ENCODE data around the gene SPATA3. TPM values are rescaled to one million over a fixed set of nuclear protein-coding genes. Genes with fewer than 3 reads are reported as not detected.
A peak's percentile ranks its signal among the peaks of the same experiment; 100 is the strongest.

SPATA3 gene
- total RNA-seq, 4 donors from 2014 or later: not detected

GRCh38 chr2:230957756-230958391 lies 38.0 kb upstream of the SPATA3 start:
- no peak for DNase-seq
- in situ Hi-C loops (cut with MboI; ENCODE audit: low pct_ligation_motif_present in 1 of 4, low pct_unique_long_range_greater_than_20kb in 1 of 4, low sequenced_read_pairs in 3 of 4): no loop called here
- intact Hi-C loops (cut with DNase I; ENCODE audit: low total_unique reads): no loop called here

GRCh38 chr2:230958820-230959756 lies 36.8 kb upstream of the SPATA3 start:
- in situ Hi-C loops (cut with MboI; ENCODE audit: low pct_ligation_motif_present in 1 of 4, low pct_unique_long_range_greater_than_20kb in 1 of 4, low sequenced_read_pairs in 3 of 4): no loop called here

More at GRCh38 chr2:230957756-230958391, 38.0 kb upstream of the SPATA3 start:
- TF ChIP-seq EP300 (IDR thresholded peaks at IDR 0.05; ENCODE audit: low read depth) (no peak), CTCF (IDR thresholded peaks at IDR 0.05) (no peak), POLR2A (IDR thresholded peaks at IDR 0.05) (no peak), POLR2AphosphoS5 (IDR thresholded peaks at IDR 0.05) (no peak)
- H3K4me3 ChIP-seq: peak overlapping the region in 3 of 4 donors; percentile 22 to 50 (median 24)
- no peaks in the 10 kb centered on the region for H3K9me3 ChIP-seq
- H3K4me1 ChIP-seq: peaks cover 6 to 25% (median 12%) of the 10 kb centered on the region in 4 donors
- H3K36me3 ChIP-seq: no peaks in the 10 kb centered on the region
- H3K27me3 ChIP-seq: peaks cover 39% of the 10 kb centered on the region
- H3K27ac ChIP-seq: no peak overlapping the region

DNA sequence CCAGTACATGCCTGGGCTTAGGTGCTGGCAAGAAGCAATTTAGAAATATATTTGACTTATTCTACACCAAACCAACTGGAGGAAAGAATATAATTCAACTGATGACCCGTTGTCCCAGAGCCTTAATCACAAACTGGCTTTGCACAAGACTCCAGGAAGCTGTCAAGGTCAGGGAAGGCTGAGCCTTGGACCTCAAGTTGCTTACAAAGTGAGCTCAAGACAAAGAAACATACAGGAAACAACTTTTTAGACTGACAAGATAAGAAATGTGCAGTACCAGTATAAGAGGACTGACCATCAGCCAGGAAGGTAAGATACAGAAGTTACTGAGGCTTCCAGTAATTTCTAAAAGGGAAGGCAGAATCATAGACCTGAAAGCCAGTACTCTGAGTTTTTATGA lies 35.9 kb upstream of the SPATA3 start:
- Histone ChIP-seq H3K27ac (no peak overlapping the region), H3K4me1 (peaks cover 6 to 25% (median 12%) of the 10 kb centered on the region in 4 donors), H3K4me3 (no peak overlapping the region), H3K27me3 (peaks cover 39% of the 10 kb centered on the region), H3K36me3 (no peaks in the 10 kb centered on the region), H3K9me3 (no peaks in the 10 kb centered on the region)
- WGBS, 2 donors (ENCODE audit: low coverage in 1 of 2): 57 to 60% methylated on average over 1 of the region's 1 CpG
- in situ Hi-C loops (cut with MboI; ENCODE audit: low pct_ligation_motif_present in 1 of 4, low pct_unique_long_range_greater_than_20kb in 1 of 4, low sequenced_read_pairs in 3 of 4): no loop called here
- intact Hi-C loops (cut with DNase I; ENCODE audit: low total_unique reads): no loop called here
- DNase-seq: no peak
- TF ChIP-seq CTCF (IDR thresholded peaks at IDR 0.05) (no peak), POLR2A (IDR thresholded peaks at IDR 0.05) (no peak), EP300 (IDR thresholded peaks at IDR 0.05; ENCODE audit: low read depth) (no peak), POLR2AphosphoS5 (IDR thresholded peaks at IDR 0.05) (no peak)

More at GRCh38 chr2:230958820-230959756, 36.8 kb upstream of the SPATA3 start:
- TF ChIP-seq POLR2AphosphoS5 (IDR thresholded peaks at IDR 0.05) (no peak), POLR2A (IDR thresholded peaks at IDR 0.05) (no peak), CTCF (IDR thresholded peaks at IDR 0.05) (no peak), EP300 (IDR thresholded peaks at IDR 0.05; ENCODE audit: low read depth) (no peak)
- H3K4me1 ChIP-seq: peaks cover 6 to 25% (median 12%) of the 10 kb centered on the region in 4 donors
- H3K27ac ChIP-seq: no peak overlapping the region
- DNase-seq: no peak
- H3K27me3 ChIP-seq: peaks cover 39% of the 10 kb centered on the region
- no peaks in the 10 kb centered on the region for H3K36me3 ChIP-seq
- intact Hi-C loops (cut with DNase I; ENCODE audit: low total_unique reads): no loop called here
- WGBS, 2 donors (ENCODE audit: low coverage in 1 of 2): 63 to 75% methylated on average over 5 to 8 of the region's 8 CpGs
- no peak overlapping the region for H3K4me3 ChIP-seq
- H3K9me3 ChIP-seq: no peaks in the 10 kb centered on the region

- 53 to 70% methylated on average over 2 of the region's 3 CpGs for WGBS, 2 donors (ENCODE audit: low coverage in 1 of 2)
- Histone ChIP-seq H3K27ac (peak overlapping the region in 1 of 4 donors; percentile 3), H3K36me3 (no peaks in the 10 kb centered on the region), H3K9me3 (no peaks in the 10 kb centered on the region), H3K27me3 (peaks cover 30% of the 10 kb centered on the region), H3K4me1 (peaks cover 6 to 25% (median 12%) of the 10 kb centered on the region in 4 donors), H3K4me3 (no peak overlapping the region)
- intact Hi-C loops (cut with DNase I; ENCODE audit: low total_unique reads): no loop called here
- TF ChIP-seq CTCF (IDR thresholded peaks at IDR 0.05): no peak
- no peak for TF ChIP-seq POLR2A (IDR thresholded peaks at IDR 0.05)
- TF ChIP-seq EP300 (IDR thresholded peaks at IDR 0.05; ENCODE audit: low read depth): no peak
- DNase-seq: no peak
- in situ Hi-C loops (cut with MboI; ENCODE audit: low pct_ligation_motif_present in 1 of 4, low pct_unique_long_range_greater_than_20kb in 1 of 4, low sequenced_read_pairs in 3 of 4): no loop called here
Measured at GRCh38 chr2:230961091-230961491, 34.8 kb upstream of the SPATA3 start.
